Right lobe of liver (tissue), 4 donors: ENCODE measurements around the gene CCR4.

Experiments
- CTCF ChIP-seq, 4 donors: fragments of 200-600 bp in 3 of 4; fragments of 450-650 bp in 1 of 4; IDR thresholded peaks; one replicate each; pipeline versions ENCODE4 v1.5.1 to v1.8.0; 2016 to 2022; ENCODE audit warnings: antibody characterized with exemption in 4 of 4, mild to moderate bottlenecking in 2 of 4
- POLR2A ChIP-seq: fragments of 450-650 bp; IDR thresholded peaks from one replicate; pipeline ENCODE4 v1.6.1; 2017; ENCODE audit warnings: antibody characterized with exemption, mild to moderate bottlenecking
- donor health status: DM: no; HTN: no; CAD: no.
- donor health status: DM: no; HTN: no; CAD: no.
- donor health status: DM: no; HTN: yes; CAD: no.

GRCh38 chr3:32959371-32959770 lies 7.9 kb downstream of the CCR4 start:
- TF ChIP-seq CTCF (IDR thresholded peaks at IDR 0.05) = no peak
- no peak for TF ChIP-seq POLR2A
